Adrenal gland (tissue), 5 donors: Measurements from ENCODE around the gene KRT81.

Source experiments
- POLR2A ChIP-seq, 2 donors: fragments of 450-650 bp; IDR thresholded peaks; one replicate each; pipeline ENCODE4 v1.6.1; 2017; ENCODE audit warnings: antibody characterized with exemption in 2 of 2, mild to moderate bottlenecking in 2 of 2, moderate library complexity in 1 of 2
- TF ChIP-seq, protein P1 (sequence below), 6 experiments: fragments of 450-650 bp in 4 of 6; fragments of 200-600 bp in 2 of 6; sonication (generic) in 1 of 6; IDR thresholded peaks; 1 replicate in 5 of 6; 2 replicates in 1 of 6; pipeline versions ENCODE4 v1.5.1 to v1.8.0; 2016 to 2021; ENCODE audit warnings: antibody characterized with exemption in 6 of 6, mild to moderate bottlenecking in 2 of 6, moderate library complexity in 1 of 6
- donor health status: DM: no; HTN: no; CAD: no.

DNA sequence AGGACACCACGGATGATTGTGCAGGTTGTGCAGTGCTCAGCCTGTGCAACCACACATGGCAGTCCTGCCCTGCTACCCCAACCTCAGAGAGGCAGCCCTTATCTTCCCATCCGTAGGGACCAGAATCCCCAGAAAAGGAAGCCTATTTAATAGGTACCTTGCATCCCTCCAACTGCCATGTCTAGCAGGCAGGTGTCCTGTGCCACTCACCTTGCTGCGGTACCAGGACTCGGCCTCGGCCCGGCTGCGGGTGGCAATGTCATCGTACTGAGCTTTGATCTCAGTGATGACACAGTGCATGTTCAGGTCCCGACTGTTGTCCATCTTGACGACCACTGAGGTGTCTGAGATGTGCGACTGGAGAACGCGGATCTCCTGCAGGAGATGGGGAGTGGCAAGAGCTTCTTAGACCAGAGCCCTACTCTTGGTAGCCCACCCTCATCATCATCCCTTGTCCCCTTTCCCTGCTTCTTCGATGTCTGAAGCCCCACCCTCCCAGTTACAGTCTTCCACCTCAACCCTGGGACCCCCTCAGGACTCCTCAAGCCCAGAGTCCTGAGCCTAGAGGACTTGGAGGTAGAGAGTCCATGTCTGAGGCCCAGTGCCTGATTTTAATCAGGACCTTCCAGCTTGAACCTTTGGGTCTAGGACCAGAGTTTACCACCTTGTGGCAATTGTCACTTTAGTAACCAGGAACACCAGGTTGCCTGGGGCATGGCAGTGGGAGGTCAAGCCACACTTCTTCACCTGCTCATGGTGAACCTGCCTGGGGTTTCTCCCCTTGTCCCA lies 37.7 kb downstream of the KRT81 start:
- TF ChIP-seq, protein P1, sequence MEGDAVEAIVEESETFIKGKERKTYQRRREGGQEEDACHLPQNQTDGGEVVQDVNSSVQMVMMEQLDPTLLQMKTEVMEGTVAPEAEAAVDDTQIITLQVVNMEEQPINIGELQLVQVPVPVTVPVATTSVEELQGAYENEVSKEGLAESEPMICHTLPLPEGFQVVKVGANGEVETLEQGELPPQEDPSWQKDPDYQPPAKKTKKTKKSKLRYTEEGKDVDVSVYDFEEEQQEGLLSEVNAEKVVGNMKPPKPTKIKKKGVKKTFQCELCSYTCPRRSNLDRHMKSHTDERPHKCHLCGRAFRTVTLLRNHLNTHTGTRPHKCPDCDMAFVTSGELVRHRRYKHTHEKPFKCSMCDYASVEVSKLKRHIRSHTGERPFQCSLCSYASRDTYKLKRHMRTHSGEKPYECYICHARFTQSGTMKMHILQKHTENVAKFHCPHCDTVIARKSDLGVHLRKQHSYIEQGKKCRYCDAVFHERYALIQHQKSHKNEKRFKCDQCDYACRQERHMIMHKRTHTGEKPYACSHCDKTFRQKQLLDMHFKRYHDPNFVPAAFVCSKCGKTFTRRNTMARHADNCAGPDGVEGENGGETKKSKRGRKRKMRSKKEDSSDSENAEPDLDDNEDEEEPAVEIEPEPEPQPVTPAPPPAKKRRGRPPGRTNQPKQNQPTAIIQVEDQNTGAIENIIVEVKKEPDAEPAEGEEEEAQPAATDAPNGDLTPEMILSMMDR (IDR thresholded peaks at IDR 0.05) = no peak
- TF ChIP-seq POLR2A (IDR thresholded peaks at IDR 0.05) = no peak
